Hematopoietic multipotent progenitor cell treated with erythropoietin and hydrocortisone succinate and interleukin-3 and kit ligand, for 15 days (in vitro differentiated cells): ENCODE results near the gene P2RY1.
A peak's percentile ranks its signal among the peaks of the same experiment; 100 is the strongest.

Source experiments
- DNase-seq: peaks from one replicate; pipeline ENCODE4 v3.0.0-alpha.2; 2015; ENCODE audit warnings: low spot score

P2RY1 gene, protein sequence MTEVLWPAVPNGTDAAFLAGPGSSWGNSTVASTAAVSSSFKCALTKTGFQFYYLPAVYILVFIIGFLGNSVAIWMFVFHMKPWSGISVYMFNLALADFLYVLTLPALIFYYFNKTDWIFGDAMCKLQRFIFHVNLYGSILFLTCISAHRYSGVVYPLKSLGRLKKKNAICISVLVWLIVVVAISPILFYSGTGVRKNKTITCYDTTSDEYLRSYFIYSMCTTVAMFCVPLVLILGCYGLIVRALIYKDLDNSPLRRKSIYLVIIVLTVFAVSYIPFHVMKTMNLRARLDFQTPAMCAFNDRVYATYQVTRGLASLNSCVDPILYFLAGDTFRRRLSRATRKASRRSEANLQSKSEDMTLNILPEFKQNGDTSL

DNA sequence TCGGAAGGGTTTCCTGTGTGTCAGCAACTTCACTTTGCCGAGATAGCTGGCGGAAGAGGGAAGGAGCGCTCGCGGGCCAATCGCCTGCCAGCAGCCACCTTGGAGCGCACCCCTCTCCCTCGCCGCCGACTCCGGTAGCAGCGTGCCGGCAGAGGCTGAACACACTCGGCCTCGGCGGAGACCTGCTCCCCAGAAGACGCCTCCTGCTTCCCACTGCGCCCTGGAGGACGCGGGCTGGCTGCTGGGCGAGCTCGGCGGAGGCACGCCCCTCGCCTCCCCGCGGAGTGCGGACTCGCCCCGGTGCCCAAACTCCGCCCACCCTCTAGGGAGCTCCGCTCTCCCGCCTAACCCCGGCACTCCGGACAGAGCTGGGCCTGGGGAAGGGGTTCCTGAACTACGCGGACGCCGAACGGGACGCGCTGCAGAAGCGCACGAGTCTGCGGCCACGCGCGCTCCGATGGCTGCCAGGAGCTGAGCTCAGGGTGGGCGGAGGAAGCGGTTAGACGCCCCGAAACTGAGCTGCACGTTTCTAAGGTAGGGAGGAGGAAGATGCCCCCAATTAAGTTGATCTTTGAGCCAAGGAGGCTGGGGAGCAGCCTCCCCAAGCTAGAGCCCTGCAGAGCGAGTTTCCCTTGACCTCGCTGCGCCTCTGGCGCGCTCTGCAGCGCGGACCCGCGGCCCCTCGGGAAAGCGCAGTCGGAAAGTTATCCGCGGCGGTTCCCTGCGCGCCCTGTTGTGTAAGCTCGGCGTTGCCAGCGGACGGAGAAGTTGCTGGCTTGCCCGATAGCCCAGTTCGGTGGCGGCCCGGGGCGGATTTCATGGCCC, at the start of gene P2RY1:
TSS of gene P2RY1 (plus strand) at position 356 of the 825 bp plus-strand sequence. CDS start 652 bp downstream, outside the sequence.
- DNase-seq, result peak; percentile 75

DNA sequence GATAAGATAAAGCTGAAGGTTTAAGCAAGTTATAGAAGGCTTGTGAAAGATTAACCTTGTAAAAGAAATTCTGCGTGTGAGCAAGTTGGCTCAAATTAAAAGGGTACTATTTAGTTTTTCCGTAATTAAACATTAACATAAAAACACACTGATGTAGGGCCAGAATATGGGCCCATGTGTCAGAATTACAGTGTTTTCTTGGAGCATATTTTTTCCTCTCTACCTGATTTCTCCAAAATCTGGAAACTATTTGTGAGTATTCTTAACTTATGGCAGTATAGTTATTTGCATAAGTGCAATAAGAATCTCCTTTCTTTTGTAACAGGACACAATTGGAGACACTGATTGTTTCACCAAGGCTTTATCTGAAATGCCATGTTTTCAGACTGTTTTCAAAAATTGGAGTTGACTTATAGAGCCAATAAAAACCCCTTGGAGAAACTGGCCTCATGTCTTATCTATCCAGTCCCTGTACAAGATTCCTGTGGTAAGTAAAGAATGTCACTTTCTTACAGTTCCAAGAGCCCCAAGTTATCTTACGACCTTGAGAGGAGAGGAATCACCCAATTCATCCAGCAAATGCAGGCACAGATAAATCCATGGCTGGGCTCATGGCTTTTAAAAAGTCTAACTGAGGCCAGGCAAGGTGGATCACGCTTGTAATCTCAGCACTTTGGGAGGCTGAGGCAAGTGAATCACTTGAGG, 47.8 kb upstream of the P2RY1 start:
- DNase-seq, result no peak

DNA sequence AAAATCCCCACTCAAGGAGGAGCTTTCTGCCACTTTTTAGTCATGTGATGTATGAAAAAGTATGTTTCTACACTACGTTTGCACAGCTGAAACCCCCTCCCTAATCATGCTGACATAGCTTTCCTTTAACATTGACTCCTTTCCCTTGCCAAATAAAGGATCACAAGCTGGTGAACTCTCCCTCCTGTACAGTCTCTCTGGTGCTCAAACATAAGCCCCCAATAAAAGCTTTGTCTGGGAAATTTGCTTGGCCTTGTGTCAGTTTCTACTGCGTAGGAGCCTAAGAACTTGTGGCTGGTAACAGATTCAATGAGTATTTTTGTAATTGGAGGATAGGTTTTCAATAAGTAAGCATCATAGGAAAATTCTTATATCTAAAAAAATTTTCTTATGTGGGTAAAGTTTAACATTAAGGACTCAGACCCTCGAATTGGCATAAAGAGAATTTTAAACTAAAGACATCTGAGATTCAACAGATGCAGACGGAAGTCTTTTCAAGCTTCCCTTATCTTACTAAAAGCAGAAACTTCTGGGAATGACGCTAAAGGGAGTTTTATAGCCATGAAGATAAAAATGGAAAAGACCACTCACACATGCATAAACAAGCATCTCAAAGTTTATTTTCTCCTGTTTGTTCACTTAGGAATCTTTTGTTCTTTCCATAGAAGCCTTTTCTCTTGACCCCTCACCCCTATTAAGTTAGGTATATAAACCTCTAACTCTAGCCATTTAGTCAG, 44.1 kb upstream of the P2RY1 start:
- DNase-seq, result no peak

DNA sequence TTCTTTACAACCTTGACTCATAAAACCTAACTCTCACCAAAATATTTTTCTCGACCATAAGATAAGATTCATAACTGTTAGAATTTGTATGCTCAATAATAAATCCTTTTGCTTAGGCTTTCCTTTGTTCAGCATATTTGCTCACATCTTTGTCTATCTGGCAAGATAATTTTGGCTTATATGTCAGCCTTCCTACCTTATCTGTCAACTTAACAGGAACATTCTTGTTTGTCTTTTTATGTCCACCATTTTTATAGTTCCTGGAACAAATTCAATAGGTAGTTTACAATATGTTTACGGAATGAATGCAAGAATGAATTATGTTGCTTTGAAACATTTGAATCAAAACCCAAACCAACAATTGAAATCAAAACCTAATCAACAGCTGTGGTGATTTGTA, 41.0 kb upstream of the P2RY1 start:
- no peak for DNase-seq

DNA sequence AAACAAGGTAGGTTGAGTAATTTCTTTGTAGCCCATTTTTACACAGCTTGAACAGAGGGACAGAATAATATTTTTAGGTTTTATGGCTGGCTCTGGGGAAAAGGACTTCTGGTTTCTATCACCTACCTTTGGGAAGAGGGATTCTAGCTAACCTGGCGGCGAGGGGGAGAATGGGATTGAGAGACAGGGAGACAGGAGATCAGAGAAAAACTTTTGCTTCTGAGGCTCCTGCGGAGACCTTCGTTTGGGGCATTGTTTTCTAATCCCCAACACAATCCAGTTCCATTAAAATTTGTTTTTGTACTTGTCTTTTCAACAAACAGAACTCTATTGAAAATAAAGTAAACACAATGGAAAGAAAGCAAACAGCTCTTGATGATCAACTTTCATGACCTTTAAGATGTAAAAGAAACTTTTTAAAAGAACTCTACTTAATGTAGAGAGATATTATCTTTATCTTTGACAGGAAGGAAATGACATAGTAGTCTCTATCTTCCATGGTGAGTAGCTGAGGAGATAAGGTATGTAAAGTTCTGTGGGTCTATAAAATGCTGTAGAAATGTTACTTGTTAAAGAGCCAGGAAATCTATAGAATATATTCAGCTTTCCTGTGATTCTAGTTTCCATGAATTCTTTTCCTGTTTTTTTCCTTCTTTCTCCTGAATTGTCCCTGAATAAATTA, 37.0 kb upstream of the P2RY1 start:
- DNase-seq, result no peak

DNA sequence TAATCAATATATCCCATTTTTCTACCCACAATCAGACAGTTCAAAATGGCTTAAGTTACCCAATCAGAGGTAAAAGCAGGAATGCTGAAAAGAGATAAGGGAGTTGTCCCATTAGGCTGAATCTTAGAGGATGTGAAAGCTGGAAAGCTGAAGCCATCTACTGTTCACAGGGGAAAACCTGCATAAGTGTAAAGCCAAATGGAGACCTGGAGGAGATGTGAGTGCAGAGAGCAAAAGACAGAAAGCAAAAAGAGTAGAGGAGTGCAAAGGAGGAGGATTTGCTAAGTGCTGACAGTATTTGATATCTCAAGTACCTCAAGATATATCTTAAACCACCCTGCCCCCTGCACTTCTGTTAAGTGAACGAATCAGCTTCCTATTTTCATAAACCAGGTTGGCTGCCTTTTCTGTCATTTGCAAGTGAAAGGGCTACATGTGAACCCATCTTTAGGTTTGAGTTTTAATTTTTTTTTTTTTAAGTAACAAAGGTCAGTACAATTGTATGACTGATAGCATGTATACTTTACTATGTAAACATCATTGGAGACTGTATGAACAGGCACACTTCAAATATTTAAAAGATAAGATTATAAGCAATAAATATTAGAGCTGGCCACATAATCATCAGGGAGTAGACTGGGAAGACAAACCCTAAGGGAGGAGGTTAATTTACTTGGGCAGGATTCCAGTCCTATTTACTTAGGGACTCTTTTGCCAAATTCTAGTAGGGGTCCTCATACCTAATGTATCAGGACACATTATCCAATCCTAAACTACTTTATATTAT, 22.8 kb upstream of the P2RY1 start:
- no peak for DNase-seq

DNA sequence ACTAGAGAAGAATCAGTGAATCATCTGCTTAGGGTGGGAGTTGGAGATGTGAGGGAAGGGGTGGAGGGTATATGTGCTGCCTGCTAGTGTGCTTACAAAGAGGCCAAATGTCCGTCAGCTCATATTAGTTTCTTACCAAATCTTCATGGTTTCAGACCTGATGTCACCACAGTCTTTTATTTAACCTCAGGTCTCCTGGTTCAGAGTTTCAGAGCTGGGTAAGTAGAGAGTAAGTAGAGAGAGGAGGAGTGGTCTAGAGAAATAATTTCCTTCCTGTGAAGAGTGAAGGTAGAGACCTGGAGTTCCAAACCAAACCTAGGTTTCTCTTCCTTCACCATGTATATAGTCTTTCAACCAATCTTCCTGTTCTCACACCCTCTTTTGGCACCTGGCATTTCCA, 17.5 kb upstream of the P2RY1 start:
- DNase-seq, result no peak

DNA sequence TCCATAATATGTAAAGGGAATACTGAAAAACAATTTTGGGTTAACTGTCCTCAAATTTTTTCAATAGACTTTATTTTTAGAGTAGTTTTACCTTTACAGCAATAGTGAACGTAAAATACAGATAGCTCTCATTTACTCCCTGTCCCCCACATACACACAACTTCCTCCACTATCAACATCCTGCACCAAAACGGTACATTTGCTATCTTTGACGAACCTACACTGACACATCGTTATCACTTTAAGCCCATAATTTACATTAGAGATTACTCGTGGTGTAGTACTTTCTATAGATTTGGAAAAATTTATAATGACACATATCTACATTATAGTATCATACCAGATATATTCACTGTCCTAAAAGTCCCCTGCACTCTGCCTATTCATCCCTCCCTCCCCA, 16.9 kb upstream of the P2RY1 start:
- no peak for DNase-seq

DNA sequence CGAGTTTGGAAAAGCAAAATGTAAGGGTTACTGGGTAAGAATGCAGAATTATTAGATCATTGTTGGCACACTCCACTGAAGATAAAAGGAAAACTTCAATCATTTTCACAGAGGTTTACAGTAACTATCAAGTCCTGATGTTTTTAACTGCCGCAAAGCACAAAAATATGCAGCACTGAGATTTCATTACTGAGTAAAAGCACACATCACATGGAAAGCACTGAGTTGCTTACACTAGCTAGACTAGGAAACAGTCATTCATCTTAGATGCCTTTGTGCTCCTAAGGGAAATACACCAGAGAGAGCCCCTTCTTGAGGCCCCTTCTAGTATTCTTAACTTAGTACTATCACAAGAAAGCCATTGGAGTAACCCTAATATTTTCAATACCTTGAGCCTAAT, 11.8 kb upstream of the P2RY1 start:
- DNase-seq, result no peak

DNA sequence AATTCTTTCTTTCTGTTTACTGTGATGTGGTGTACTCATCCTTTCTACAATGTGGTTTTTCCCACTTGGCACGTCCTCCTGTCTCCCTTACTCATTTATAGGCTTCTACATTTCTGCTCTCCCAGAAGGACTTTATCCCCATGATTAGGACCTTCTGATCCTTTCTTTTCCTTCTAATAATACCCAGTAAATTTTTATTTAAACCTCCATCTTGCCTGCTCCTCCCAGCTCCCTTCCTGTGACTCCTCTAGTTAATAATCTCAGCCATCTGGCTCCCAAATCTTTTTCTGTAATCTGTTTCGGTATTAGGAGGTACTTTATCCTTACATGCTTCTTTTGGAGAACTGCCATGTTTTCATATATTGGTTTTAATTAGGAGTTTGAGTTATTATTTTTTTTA, 11.2 kb upstream of the P2RY1 start:
- DNase-seq, result no peak

DNA sequence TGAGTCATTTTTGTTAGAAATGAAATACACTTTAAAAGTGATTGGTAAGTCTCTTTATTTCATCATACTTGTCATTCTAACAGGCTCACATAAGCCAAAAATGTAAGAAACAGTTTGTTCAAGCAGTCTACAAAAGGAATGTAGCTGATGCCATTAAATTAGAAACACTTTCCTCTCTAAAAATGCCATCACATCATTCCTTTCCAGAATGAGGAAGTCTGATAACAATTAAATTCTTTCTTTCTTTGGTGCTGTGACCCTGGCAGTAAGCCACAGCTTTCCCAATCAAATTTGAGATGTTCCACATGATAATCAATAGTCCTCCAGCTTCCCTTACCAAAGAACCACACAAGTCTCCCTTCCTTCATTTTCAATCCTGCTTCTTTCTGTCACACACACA, 9.4 kb upstream of the P2RY1 start:
- no peak for DNase-seq

DNA sequence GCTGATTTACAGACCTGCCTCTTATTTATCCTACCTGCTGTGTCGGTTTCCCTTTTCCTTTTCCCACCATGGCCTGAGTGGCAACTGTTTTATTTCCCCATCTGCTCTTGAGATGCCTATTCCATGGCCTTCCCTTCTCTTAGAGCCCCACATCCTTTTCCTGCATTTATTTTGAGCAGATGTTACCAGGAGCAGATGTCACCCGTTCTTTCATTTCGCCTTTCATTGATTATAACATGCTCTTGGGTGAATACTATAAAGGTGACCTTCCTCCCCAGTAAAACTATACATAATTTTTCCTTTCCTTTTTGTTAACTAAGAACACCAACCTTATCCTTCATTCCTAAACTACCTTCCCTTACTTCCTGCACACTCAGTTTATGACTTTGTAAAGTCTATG, 8.5 kb upstream of the P2RY1 start:
- DNase-seq, result no peak

DNA sequence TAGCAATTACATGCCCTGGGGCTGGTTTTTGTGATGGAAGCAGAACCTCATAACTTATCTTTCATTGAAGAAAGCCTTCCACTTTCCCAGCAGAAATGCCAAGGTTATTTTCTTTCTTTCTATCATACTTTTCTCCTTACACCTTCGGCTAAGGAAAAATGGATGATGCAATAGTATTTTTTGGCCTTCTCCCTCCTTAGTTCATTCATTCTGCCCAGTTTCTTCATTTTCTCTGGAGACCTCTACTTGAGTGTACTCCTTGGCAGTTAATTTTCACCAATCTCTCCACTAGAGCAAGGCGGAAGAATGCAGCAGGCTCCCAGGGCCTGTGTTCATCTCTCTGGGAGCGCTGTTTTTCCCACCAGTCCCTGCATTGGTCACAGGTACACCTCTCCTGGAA, 7.6 kb upstream of the P2RY1 start:
- DNase-seq, result no peak

DNA sequence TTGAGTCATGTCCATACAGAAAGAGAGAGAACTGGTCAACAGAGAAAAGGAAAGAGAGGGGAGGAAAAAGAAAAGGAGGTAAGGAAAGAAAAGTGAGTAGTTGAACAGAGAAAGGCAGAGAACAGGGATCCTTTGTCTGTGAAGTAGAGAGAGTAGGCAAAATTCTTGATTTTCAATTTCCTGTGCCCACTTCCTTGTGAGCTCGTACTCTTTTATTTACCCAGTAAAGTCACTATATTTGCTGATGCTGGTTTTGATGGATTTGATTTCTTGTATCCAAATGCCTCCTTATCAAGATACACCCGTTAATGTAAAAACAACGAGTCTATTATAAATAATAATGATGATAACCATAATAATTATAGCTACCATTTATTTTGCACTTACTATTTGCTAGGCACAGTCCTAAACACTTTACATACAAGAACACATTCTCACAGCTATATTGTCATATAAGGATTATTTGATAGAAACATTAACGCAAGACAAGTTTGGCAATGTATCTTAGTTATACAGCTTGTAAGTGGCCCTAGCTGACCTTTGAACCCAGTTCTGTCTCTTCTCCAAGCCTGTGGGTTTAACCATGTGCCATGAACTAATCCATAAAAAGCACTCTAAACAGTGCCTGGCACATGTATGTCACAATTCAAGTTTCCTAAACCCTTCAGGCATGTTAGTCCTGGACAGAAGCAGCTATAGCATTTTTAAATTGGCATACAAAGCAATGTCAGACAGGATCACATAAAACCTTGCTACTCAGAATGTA, 6.7 kb upstream of the P2RY1 start:
- no peak for DNase-seq

DNA sequence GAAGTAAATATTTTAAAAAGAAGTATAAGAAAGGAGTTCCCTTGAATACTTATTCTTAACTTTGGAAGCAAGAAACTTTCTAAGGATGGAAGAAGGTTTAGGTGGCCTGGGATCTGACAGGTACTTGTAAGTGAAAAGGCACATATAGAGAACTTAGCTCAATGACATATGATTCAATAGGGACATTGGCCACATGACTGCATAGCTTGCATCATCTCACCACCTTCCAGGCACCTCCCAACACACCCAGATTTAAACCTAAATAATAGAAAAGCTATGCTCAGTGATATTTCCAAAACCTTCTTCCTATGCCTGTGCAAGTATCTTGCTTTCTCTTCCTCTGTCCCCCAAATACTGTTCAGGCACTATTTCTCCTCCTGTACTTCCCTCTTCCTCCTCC, 4.7 kb upstream of the P2RY1 start:
- DNase-seq, result no peak

DNA sequence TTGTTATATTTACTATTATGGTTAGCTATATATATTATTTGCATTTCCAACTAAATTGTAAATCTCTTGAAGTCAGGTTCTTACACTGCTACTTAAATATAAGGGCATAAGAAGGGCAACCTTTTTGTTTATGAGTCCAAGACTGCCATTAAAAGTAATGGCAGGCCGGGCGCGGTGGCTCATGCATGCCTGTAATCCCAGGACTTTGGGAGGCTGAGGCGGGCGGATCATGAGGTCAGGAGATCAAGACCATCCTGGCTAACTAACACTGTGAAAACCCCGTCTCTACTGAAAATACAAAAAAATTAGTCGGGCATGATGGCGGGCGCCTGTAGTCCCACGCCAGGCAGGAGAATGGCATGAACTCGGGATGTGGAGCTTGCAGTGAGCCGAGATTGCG, 2.9 kb upstream of the P2RY1 start:
- no peak for DNase-seq

DNA sequence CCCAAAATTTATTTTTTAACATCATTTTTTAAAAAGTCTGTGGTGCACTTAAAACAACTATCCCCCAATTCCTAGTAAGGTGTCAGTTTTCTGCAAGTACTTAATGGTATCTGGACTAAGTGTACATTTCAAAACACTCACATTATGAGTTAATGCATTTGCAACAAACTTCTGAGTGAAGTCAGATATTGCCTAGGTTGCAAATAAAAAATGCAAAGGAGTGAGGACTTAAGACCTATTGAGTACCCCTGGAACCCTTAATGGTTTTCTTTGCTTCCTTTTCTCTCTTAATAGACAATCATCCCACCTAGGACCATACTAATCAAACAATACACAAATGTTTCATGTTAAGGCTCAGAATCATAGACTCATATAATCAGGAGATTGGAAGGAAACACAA, 1.8 kb upstream of the P2RY1 start:
- DNase-seq, result no peak

DNA sequence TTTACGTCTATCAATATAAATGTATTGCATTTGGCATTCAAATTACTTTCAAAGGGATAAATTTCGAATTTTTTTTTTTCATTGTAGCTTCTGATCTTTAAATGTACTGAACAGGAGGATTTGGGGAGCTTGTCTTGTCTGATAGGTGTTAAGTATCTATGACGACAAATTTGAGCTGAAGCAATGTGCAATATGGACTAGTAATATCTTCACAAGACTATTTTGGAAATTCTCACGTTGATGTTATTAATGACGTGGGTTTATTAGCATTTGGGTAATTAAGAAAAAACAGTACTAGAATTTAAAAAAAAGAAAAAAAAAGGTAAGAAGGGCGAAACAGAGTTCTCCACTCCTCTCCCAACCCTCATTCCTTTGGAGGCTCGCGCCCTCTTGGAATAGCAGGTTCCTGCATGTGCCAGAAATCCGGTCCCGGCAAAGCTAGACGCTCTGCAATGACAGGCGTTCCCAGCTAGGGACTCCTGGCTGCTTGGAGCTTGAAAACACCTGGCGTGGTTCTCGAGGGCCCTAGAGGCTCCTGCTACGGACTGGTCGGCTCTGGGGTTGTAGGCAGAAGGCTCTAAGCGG, 648 bp upstream of the P2RY1 start:
- no peak for DNase-seq

DNA sequence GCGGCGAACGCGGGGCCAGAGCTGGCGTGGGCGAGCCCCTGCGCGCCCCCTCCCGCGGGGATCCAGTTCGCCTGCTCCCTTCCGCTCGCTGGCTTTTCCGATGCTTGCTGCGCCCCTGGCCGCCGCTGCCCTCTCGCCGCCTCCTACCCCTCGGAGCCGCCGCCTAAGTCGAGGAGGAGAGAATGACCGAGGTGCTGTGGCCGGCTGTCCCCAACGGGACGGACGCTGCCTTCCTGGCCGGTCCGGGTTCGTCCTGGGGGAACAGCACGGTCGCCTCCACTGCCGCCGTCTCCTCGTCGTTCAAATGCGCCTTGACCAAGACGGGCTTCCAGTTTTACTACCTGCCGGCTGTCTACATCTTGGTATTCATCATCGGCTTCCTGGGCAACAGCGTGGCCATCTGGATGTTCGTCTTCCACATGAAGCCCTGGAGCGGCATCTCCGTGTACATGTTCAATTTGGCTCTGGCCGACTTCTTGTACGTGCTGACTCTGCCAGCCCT, 721 bp downstream of the P2RY1 start:
- DNase-seq, result peak; percentile 26
